ENCODE data around the gene ARHGAP44.
A peak's percentile ranks its signal among the peaks of the same experiment; 100 is the strongest.

ARHGAP44 gene

DNA sequence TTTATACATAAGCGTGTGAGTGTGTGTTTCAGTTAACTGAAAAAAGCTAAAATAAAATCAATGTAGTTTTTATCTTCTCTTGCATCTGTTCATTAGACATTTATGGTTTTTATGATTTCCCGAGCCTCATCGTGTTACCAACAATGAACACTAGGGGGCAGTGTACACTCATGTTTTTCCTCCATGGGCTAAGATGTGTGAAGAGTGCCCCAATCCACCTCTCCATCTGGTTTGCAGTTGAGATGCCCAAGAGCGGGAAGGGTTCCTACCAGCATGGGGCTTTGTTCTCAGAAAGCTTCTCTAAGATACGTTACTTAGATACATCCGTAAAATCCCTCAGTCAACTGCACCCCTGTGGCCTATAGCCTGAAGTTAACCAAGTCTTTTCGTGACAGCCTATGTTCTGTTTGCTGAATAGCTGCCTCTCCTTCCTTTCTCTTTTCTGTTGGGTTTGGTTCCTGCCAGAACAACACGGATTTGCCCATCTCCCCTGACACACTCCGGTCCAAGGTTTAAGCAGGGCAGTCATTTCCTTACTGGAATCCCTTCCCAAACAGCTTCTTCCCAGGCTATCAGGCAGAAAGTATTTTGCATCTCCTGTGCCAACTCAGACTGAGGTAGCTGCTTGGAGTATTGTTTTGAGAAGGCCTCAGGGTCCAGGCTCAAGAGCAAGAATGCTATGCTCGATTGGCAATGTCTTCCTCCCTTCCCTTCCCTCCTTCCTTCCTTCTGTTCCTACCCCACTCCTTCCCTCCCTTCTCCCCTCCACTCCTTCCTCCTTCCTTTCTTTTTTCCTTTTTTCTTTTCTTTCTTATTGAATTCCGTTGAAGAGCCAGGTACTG lies 241.4 kb downstream of the ARHGAP44 start:
- peak; percentile 25 for DNase-seq

DNA sequence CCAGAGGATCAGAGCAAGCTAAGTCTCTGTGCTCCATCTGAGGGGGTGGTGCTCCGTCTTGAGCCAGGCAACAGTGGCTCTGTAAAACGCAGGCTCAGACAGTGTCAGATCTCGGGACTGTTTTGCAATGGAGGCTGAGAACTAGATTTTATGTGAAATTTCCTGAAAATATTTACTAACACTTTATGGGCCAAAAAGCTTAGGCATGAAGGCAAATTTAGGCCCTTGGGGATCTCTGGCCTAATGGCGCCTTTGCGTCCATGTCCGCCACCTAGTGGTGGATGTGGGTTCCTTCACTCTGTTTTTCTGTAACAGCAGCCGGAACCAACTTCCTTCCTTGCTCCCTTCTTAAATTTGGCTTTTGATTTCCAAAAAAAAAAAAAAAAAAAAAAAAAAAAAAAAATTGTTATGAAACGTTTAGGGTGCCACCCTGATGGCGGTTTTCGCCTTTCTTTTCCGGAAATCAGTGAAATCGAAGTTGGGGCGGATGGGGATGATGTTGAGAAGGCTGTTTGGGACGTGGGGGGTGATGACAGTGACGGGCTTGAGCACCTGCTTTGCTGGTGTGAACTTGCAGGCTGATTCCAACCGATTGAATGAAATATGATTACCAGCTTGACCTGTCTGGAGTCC lies 242.5 kb downstream of the ARHGAP44 start:
- no peak for DNase-seq

DNA sequence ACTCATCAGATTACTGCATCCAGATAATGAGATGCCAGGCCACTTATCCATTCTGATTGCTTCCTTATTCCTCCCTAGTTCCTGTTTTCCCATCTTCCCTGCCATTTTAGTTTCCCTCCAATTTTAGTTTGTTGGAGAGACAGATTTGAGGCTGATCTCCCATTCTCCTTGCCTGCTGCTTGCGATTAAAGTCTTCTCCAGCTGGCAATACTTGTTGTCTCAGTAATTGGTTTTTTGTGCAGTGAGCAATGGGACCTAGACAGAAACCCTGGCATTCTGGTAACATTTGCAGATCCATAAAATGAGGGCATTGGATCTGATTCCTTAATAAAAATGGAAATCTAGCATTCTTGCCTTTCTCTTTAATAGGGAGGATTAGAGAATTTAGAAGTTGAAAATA lies 246.1 kb downstream of the ARHGAP44 start:
- DNase-seq, result no peak

DNA sequence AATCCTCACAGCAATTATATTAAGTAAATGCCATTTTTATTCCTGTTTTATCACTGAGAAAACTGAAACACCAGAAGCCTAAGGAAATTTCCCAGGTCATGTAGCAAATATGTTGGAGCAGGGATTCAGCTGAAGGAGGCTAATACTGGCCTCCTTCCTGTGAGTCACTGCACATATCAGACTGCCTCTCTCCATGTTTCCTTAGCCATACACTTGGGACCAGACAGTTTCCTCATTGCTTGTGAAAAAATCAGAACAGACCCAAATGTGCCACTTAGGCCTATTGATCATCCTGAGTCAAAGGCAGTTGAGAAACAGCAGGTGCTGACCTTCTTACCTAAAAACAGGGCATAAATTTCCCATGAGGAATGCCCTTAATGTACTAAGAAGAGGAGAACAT lies 247.5 kb downstream of the ARHGAP44 start:
- no peak for DNase-seq

DNA sequence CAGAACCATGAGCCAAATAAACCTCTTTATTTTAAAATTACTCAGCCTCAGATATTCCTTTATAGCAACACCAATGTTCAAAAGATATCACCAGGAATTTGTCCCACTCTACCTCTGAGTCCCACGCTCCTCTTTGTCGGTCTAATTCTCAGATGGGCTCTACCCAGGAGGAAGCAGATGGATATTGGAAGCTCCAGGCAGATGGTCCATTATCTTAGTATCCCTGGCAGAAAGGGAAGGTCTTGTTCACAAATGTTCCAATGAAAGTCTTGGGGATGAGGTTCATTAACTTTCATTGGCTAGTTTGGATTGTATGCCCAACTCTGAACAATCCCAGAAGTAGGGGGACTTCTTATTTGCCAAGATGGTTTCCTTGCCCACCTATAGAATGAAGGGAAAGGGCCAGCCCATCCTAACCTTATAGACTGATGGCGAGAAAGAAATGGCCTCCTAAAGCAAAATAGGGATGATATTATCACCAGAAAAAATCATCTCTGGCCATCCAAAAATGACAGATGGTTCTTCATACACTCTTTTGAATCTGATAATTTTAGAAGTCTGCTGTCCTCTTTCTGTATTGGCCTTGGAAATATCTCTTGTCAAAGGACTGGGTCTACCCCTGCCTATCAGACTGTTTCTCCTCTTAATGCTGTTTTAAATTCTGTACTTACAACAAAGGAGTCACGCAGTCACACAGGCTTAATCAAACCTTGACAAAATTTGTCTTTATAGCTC lies 249.8 kb downstream of the ARHGAP44 start:
- DNase-seq, result no peak

All from KG1 (cell line).